HG02798 (cell line): ENCODE data around the gene GALNT8.

Experiments used
- ATAC-seq: cut with Tn5 transposase; IDR thresholded peaks from one replicate; pipeline ENCODE4 v1.9.1; 2021; ENCODE audit warnings: mild to moderate bottlenecking; ENCODE audit not compliant: unreplicated experiment, poor library complexity

GALNT8 gene

GRCh38 chr12:4791497-4791896 is 71.3 kb downstream of the GALNT8 start:
- no peak for ATAC-seq

GRCh38 chr12:4794491-4794890 is 74.3 kb downstream of the GALNT8 start:
- no peak for ATAC-seq

DNA sequence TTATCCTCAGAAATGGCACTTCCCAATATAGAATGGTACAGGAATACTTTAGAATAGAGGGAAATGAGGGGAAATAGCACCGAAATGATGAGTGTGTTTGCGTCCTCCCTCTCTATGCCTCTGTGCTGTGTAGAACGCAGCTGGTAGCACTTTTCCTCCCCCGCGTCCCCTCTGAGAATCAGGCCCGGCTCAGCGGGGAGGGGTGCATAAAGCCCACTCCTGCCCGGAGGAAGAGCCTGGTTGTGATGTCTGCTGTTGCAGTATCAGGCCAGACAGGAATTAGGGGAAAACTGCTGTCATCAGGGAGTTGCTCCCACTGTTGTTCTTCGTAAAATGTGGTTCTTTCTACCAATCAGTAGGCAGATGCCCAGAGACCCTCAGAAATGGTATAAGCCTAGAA is 76.0 kb downstream of the GALNT8 start:
- no peak for ATAC-seq

DNA sequence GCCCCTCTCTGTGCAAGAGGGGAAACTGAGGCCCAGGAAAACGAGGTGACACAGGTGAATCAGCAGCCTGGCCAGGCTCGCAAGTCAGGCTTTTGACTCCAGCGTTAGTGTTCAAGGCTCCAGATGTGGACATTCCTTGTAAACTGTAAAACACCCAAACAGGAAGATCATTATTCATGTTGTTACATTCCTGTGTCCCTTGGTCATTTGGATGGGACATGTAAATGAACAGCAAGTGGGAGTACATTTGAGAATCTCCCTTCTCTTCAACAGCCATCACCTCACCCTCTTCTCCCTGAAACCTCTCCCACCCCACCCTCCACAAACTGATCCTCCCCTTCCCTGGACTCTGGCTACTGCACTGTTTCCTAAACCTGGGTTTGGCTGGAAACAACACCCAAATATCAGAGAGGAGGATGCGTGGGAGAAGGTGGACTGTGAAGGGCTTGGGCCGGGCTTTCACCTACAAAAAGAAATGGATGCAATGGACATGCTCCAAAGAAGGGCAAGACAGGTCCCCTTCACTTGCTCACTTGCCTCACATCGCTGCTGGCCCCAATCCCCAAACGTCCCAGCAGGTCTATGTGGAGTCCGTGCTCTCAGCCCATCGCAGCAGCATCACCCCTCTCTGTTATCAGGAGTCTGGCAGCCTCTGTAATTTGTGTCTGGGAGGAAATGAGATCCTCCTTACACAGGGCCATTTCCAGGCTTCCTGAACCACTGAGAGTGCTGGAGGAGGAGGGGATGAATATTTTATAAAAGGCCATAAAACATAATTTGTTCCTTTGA is 76.7 kb downstream of the GALNT8 start:
- ATAC-seq, result no peak

DNA sequence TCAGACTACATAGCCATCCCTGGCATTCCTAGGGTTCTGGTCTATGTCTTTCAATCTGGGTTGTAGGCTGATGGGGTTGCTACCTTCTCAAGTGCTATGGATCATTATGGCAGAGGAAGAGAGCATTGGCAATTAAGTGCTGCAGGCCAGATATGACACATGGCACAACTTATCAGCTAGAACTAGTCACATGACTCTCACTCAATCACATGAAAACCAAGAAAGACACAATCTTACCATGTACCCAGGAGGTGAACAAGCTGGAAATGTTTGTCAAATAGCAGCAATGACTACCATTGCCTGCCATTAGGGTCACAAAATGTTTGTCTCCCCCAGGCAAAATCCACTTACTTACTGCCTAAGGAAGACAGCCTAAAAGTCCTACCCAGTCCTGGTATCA is 80.4 kb downstream of the GALNT8 start:
- no peak for ATAC-seq

GRCh38 chr12:4802841-4803240 is 82.6 kb downstream of the GALNT8 start:
- no peak for ATAC-seq

- no peak for ATAC-seq
These were observed 86.4 kb downstream of the GALNT8 start for GRCh38 chr12:4806439-4807115.

DNA sequence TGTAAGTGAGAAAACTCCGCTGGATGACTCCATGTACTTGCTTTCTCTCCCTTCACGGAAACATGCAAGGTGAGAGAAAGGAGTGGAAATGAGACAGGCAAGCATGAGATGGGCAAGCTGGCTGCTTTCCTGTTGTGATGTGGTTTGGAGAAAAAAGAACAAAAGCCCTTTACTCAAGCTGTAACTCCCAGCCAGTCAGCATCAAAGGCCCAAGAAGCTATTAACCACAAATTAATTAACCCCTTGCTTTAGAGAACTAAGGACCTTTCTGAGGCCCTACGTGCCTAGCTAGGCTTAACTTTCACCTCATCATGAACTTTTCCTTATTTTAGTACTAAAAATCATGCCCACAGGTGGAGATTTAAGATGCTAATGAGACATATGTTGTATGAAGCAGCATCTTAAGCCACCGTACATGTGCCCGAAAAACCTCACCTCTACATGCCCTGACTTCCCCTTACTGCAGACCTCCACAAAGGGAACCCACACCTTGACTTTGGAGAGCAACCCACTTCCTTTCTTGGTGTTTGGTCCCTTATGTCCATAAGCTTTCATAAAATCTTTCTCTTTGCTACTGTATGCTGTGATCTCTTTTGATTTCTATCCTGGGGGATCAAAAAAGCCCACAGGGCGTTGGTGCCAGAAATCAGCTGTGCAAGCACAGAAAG is 87.0 kb downstream of the GALNT8 start:
- no peak for ATAC-seq

DNA sequence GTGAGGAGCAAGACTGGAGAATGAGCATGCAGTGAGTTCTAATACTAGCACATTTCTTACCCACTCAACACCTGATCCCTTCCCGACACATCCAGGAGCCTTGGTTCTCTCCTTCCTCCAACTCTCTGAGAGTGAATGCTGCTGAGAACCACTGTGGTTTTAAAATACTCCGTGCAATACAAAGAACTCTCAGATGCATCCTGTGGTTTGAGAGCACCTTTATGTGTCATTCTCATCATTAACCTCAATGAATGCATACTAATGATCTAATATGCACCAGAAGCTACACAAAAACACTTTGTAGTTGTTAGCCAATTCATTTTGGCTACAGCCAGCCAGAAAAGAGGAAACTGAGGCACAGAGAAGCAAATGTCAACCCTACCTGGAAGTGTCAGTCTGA is 87.6 kb downstream of the GALNT8 start:
- ATAC-seq, result no peak

DNA sequence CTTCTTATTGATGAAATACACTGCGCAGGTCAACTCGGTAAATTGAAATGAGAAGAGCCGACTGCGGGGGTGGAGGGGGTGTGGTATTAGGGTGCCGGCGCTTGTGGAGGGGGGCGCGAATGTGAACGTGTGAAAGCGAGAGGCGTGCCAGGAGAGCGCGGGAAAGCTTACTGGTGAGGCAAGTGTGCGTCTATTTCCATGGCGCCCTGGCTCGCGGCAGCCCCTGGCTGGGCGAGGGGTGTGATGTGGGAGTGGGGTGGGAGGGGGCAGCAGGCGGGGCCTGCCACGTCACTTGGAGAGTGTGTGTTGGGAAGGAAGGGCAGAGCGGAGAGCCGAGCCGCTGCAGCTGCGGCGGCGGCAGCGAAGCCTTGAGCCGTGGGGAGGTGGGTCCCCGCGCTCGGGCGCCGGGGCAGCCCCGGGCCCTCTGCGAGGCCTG is 88.8 kb downstream of the GALNT8 start:
- ATAC-seq, result no peak

- no peak for ATAC-seq
These were observed 89.4 kb downstream of the GALNT8 start for GRCh38 chr12:4809449-4810218.

DNA sequence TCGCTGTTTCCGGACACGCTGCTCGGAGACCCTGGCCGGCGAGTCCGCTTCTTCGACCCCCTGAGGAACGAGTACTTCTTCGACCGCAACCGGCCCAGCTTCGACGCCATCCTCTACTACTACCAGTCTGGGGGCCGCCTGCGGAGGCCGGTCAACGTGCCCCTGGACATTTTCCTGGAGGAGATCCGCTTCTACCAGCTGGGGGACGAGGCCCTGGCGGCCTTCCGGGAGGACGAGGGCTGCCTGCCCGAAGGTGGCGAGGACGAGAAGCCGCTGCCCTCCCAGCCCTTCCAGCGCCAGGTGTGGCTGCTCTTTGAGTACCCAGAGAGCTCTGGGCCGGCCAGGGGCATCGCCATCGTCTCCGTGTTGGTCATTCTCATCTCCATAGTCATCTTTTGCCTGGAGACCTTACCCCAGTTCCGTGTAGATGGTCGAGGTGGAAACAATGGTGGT is 90.0 kb downstream of the GALNT8 start:
- ATAC-seq, result no peak

GRCh38 chr12:4812624-4813327 is 92.6 kb downstream of the GALNT8 start:
- no peak for ATAC-seq

- ATAC-seq, result no peak
These were observed 93.5 kb downstream of the GALNT8 start for GRCh38 chr12:4813741-4814140.

DNA sequence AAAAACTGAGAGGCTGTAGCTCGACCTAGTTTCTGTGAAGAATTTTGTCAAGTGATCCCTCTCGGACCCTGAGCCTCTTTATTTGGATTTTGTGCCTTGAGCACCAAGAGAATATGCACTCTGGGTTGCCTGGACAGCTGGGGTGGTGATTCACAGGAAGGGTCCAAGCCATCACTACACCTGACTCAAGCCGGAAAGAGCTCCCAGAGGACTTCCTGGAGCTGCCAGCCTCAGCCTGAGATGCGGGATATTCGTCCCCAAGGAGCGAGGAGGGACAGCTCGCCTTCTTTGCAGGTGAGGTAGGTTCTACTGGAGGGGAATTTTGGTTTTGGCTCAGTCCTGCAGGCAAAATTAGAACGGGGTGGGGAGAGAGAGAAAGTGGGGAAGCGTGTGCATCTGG is 94.3 kb downstream of the GALNT8 start:
- no peak for ATAC-seq

- ATAC-seq, result no peak
These were observed 96.7 kb downstream of the GALNT8 start for GRCh38 chr12:4816744-4817525.

- no peak for ATAC-seq
These were observed 97.7 kb downstream of the GALNT8 start for GRCh38 chr12:4817880-4818279.

- ATAC-seq, result no peak
These were observed 99.5 kb downstream of the GALNT8 start for GRCh38 chr12:4819654-4820053.

GRCh38 chr12:4820971-4821370 is 100.8 kb downstream of the GALNT8 start:
- ATAC-seq, result no peak
